ENCODE data around the gene ASL. TPM values are rescaled to one million over a fixed set of nuclear protein-coding genes. Genes with fewer than 3 reads are reported as not detected.
"Not testable (repeated sequence)": the region's sequence is repeated elsewhere in the genome, so short reads cannot be mapped to it uniquely, and the experiment has no call there.

ASL gene
- total and polyA plus RNA-seq, 8 donors: 24.4 to 50.6 (median 27.3) TPM

GRCh38 chr7:66119245-66119850 lies 43.7 kb downstream of the ASL start:
- Histone ChIP-seq H3K4me3 (no peak overlapping the region), H3K27ac (no peak overlapping the region), H3K27me3 (no peaks in the 10 kb centered on the region), H3K36me3 (no peaks in the 10 kb centered on the region), H3K9me3 (no peaks in the 10 kb centered on the region), H3K4me1 (peaks cover 14 to 82% of the 10 kb centered on the region in 2 donors)
- intact Hi-C loops (cut with DNase I): no loop called here
- ATAC-seq (no peak), DNase-seq (peak in 1 of 4 donors; percentile 22)
- no peak for TF ChIP-seq CTCF (IDR thresholded peaks at IDR 0.05)

GRCh38 chr7:66123175-66123528 lies 47.5 kb downstream of the ASL start:
- DNase-seq (no peak), ATAC-seq (peak; percentile 62)
- Histone ChIP-seq H3K9me3 (no peaks in the 10 kb centered on the region), H3K36me3 (no peaks in the 10 kb centered on the region), H3K4me3 (no peak overlapping the region), H3K4me1 (peaks cover 9 to 88% of the 10 kb centered on the region in 2 donors), H3K27me3 (no peaks in the 10 kb centered on the region), H3K27ac (peak overlapping the region; percentile 56 to 62)
- TF ChIP-seq CTCF (IDR thresholded peaks at IDR 0.05): no peak
- intact Hi-C loops (cut with DNase I): no loop called here

- Histone ChIP-seq H3K27ac (peak overlapping the region in 1 of 2 donors; percentile 69), H3K4me1 (peaks cover 9 to 82% of the 10 kb centered on the region in 2 donors)
- H3K27me3 ChIP-seq; DNase-seq; H3K36me3 ChIP-seq; H3K9me3 ChIP-seq; intact Hi-C loops (cut with DNase I); ATAC-seq; H3K4me3 ChIP-seq: not testable (repeated sequence)
Observed at GRCh38 chr7:66124569-66124861, 48.9 kb downstream of the ASL start.

- H3K27me3 ChIP-seq: no peaks in the 10 kb centered on the region
- intact Hi-C loops (cut with DNase I): no loop called here
- no peak for DNase-seq
- no peaks in the 10 kb centered on the region for H3K9me3 ChIP-seq
- H3K4me3 ChIP-seq: no peak overlapping the region
- peaks cover 9 to 78% of the 10 kb centered on the region in 2 donors for H3K4me1 ChIP-seq
- ATAC-seq: no peak
- H3K27ac ChIP-seq: peak overlapping the region in 1 of 2 donors; percentile 69
- TF ChIP-seq CTCF (IDR thresholded peaks at IDR 0.05): no peak
- H3K36me3 ChIP-seq: peaks cover 0 to under 1% of the 10 kb centered on the region in 2 donors
Observed at GRCh38 chr7:66125052-66125694, 49.6 kb downstream of the ASL start.

GRCh38 chr7:66125781-66126352 lies 50.2 kb downstream of the ASL start:
- ATAC-seq; H3K36me3 ChIP-seq; intact Hi-C loops (cut with DNase I); DNase-seq; H3K9me3 ChIP-seq; H3K4me3 ChIP-seq; H3K27me3 ChIP-seq: not testable (repeated sequence)
- Histone ChIP-seq H3K4me1 (peaks cover 9 to 74% of the 10 kb centered on the region in 2 donors), H3K27ac (peak overlapping the region in 1 of 2 donors; percentile 69)

- DNase-seq; H3K27me3 ChIP-seq; intact Hi-C loops (cut with DNase I); H3K27ac ChIP-seq; ATAC-seq; H3K4me3 ChIP-seq; H3K9me3 ChIP-seq: not testable (repeated sequence)
- Histone ChIP-seq H3K4me1 (peaks cover 8 to 62% of the 10 kb centered on the region in 2 donors), H3K36me3 (peaks cover 0 to 21% of the 10 kb centered on the region in 2 donors)
Observed at GRCh38 chr7:66127172-66127571, 51.6 kb downstream of the ASL start.

Data from left lung (tissue), 10 donors.